Measurements from ENCODE around the gene SRMS.

The SRMS gene

GRCh38 chr20:63497946-63498935 is 49.3 kb downstream of the SRMS start:
- no peak for TF ChIP-seq EZH2phosphoT487 (conservative IDR thresholded peaks at IDR 0.05; ENCODE audit: low read length)
- TF ChIP-seq, protein P1, sequence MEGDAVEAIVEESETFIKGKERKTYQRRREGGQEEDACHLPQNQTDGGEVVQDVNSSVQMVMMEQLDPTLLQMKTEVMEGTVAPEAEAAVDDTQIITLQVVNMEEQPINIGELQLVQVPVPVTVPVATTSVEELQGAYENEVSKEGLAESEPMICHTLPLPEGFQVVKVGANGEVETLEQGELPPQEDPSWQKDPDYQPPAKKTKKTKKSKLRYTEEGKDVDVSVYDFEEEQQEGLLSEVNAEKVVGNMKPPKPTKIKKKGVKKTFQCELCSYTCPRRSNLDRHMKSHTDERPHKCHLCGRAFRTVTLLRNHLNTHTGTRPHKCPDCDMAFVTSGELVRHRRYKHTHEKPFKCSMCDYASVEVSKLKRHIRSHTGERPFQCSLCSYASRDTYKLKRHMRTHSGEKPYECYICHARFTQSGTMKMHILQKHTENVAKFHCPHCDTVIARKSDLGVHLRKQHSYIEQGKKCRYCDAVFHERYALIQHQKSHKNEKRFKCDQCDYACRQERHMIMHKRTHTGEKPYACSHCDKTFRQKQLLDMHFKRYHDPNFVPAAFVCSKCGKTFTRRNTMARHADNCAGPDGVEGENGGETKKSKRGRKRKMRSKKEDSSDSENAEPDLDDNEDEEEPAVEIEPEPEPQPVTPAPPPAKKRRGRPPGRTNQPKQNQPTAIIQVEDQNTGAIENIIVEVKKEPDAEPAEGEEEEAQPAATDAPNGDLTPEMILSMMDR (IDR thresholded peaks at IDR 0.05; ENCODE audit: insufficient read depth, low read length, poor library complexity, severe bottlenecking), result no peak
- H3K9ac ChIP-seq (ENCODE audit: low read length), result no peak overlapping the region
- no peaks in the 10 kb centered on the region for H3K9me2 ChIP-seq (replicated peaks; ENCODE audit: insufficient read depth, low read length)
- H3K4me3 ChIP-seq (ENCODE audit: insufficient read depth, low read length, poor library complexity, severe bottlenecking), result no peak overlapping the region
- no peaks in the 10 kb centered on the region for H3K27me3 ChIP-seq (ENCODE audit: low read length)
- H3K36me3 ChIP-seq (ENCODE audit: low read length), result no peaks in the 10 kb centered on the region
- H3K9me3 ChIP-seq (ENCODE audit: insufficient read depth, low read length), result no peaks in the 10 kb centered on the region
- H3K27ac ChIP-seq (ENCODE audit: low read depth, low read length), result no peak overlapping the region
- H3K79me2 ChIP-seq (ENCODE audit: insufficient read depth, low read length), result no peaks in the 10 kb centered on the region
- no peak overlapping the region for H3K4me2 ChIP-seq (ENCODE audit: low read depth, low read length, poor library complexity, severe bottlenecking)
- H3F3A ChIP-seq (ENCODE audit: insufficient read depth), result no peaks in the 10 kb centered on the region
- H4K20me1 ChIP-seq (ENCODE audit: low read depth, low read length), result no peaks in the 10 kb centered on the region
- no peak overlapping the region for H2AFZ ChIP-seq (ENCODE audit: low read depth, low read length, severe bottlenecking)

DNA sequence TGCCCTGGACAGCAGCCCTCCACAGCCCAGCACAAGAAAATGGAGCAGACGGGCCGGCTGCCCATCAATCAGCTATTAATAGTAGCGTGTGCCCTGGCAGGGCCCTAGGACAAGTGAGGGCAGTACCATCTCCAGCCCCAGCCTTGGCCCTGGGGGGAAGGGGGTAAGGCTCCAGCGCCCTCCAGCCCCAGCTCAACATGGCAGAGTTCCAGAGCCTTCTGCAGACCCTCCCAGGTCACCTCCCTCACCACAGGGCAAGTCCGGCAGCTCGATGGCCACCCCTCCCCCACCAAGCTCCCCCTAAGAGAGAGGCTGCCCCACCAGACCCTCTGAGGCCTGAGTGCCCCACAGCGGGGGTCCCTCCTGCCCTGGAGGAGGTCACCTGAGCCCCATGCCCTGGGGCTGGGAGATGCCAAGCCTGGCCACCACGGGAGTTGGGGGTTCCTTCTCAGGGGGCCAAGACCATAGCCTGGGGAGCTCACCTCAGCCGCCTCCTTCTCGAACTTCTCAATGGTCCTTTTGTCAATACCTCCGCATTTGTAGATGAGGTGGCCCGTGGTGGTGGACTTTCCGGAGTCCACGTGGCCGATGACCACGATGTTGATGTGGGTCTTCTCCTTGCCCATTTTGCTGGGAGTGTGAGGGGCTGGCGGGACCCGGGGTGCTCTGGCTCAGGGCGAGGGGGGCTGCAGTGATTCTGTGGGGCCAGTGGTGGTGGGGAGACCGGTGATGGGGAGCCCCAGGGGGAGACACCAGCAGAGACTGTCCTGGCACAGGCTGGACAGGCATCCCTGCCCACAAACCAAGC is 50.2 kb downstream of the SRMS start:
- Histone ChIP-seq H3F3A (ENCODE audit: insufficient read depth) (no peaks in the 10 kb centered on the region), H3K9ac (ENCODE audit: low read length) (no peak overlapping the region), H3K36me3 (ENCODE audit: low read length) (no peaks in the 10 kb centered on the region), H3K9me2 (replicated peaks; ENCODE audit: insufficient read depth, low read length) (no peaks in the 10 kb centered on the region), H3K4me2 (ENCODE audit: low read depth, low read length, poor library complexity, severe bottlenecking) (no peak overlapping the region), H3K27me3 (ENCODE audit: low read length) (no peaks in the 10 kb centered on the region), H2AFZ (ENCODE audit: low read depth, low read length, severe bottlenecking) (no peak overlapping the region), H4K20me1 (ENCODE audit: low read depth, low read length) (no peaks in the 10 kb centered on the region), H3K4me3 (ENCODE audit: insufficient read depth, low read length, poor library complexity, severe bottlenecking) (no peak overlapping the region), H3K9me3 (ENCODE audit: insufficient read depth, low read length) (no peaks in the 10 kb centered on the region), H3K27ac (ENCODE audit: low read depth, low read length) (no peak overlapping the region), H3K79me2 (ENCODE audit: insufficient read depth, low read length) (no peaks in the 10 kb centered on the region)
- TF ChIP-seq, protein P1 (IDR thresholded peaks at IDR 0.05; ENCODE audit: insufficient read depth, low read length, poor library complexity, severe bottlenecking), result no peak
- no peak for TF ChIP-seq EZH2phosphoT487 (conservative IDR thresholded peaks at IDR 0.05; ENCODE audit: low read length)

GRCh38 chr20:63496596-63497120 is 50.9 kb downstream of the SRMS start:
- no peak overlapping the region for H2AFZ ChIP-seq (ENCODE audit: low read depth, low read length, severe bottlenecking)
- no peak overlapping the region for H3K9ac ChIP-seq (ENCODE audit: low read length)
- H4K20me1 ChIP-seq (ENCODE audit: low read depth, low read length), result no peaks in the 10 kb centered on the region
- no peak for TF ChIP-seq EZH2phosphoT487 (conservative IDR thresholded peaks at IDR 0.05; ENCODE audit: low read length)
- TF ChIP-seq, protein P1 (IDR thresholded peaks at IDR 0.05; ENCODE audit: insufficient read depth, low read length, poor library complexity, severe bottlenecking), result no peak
- no peaks in the 10 kb centered on the region for H3K36me3 ChIP-seq (ENCODE audit: low read length)
- H3K9me3 ChIP-seq (ENCODE audit: insufficient read depth, low read length), result no peaks in the 10 kb centered on the region
- no peak overlapping the region for H3K4me2 ChIP-seq (ENCODE audit: low read depth, low read length, poor library complexity, severe bottlenecking)
- H3K79me2 ChIP-seq (ENCODE audit: insufficient read depth, low read length), result no peaks in the 10 kb centered on the region
- H3K9me2 ChIP-seq (replicated peaks; ENCODE audit: insufficient read depth, low read length), result no peaks in the 10 kb centered on the region
- no peak overlapping the region for H3K27ac ChIP-seq (ENCODE audit: low read depth, low read length)
- H3F3A ChIP-seq (ENCODE audit: insufficient read depth), result no peaks in the 10 kb centered on the region
- no peak overlapping the region for H3K4me3 ChIP-seq (ENCODE audit: insufficient read depth, low read length, poor library complexity, severe bottlenecking)
- H3K27me3 ChIP-seq (ENCODE audit: low read length), result no peaks in the 10 kb centered on the region

All from SU-DHL-6 (cell line).